A673 (cell line): Measurements from ENCODE around the gene CBX5. TPM values are rescaled to one million over a fixed set of nuclear protein-coding genes. Genes with fewer than 3 reads are reported as not detected.

Experiments used
- BruUV-seq: library from RNA; stranded (reverse); fragments of 400-500 nt; replicated peaks from 2 replicates; lab custom pipeline; 2021; lab: Mats Ljungman, UMichigan
- CTCF ChIA-PET: fragments of 300-600 bp; sonication (Branson Sonifier 250); formaldehyde crosslinking; loops from one replicate; lab custom pipeline; 2022; ENCODE audit warnings: antibody characterized with exemption; lab: Charles Lee
- POLR2A ChIA-PET: fragments of 300-600 bp; sonication (Branson Sonifier 250); formaldehyde crosslinking; loops from one replicate; lab custom pipeline; 2022; ENCODE audit warnings: antibody characterized with exemption; ENCODE audit not compliant: low non-redundant PET; lab: Charles Lee
- DNase-seq: peaks from one replicate; pipeline ENCODE4 v3.0.0-alpha.2; 2015; ENCODE audit warnings: low spot score
- H3K27ac ChIP-seq: fragments of 200-600 bp; sonication (generic); 2 replicates; pipeline ENCODE4 v1.5.1; 2016; ENCODE audit warnings: mixed run types, low read depth, mild to moderate bottlenecking, mixed read lengths, antibody characterized with exemption, low read length; ENCODE audit not compliant: poor library complexity, severe bottlenecking
- H3K27me3 ChIP-seq: fragments of 200-600 bp; sonication (generic); replicated peaks from 2 replicates; pipeline ENCODE4 v1.6.1; 2017; ENCODE audit warnings: mixed run types, low read depth, mild to moderate bottlenecking, mixed read lengths, antibody characterized with exemption, low read length; ENCODE audit not compliant: insufficient read depth, poor library complexity
- H3K36me3 ChIP-seq: fragments of 200-600 bp; sonication (generic); 2 replicates; pipeline ENCODE4 v1.6.1; 2016; ENCODE audit warnings: mixed run types, mild to moderate bottlenecking, mixed read lengths, antibody characterized with exemption, low read length; ENCODE audit not compliant: insufficient read depth, poor library complexity, severe bottlenecking
- H3K4me1 ChIP-seq: fragments of 200-600 bp; sonication (generic); 2 replicates; pipeline ENCODE4 v1.6.1; 2017; ENCODE audit warnings: mixed run types, mild to moderate bottlenecking, mixed read lengths, antibody characterized with exemption, low read length; ENCODE audit not compliant: insufficient read depth, poor library complexity, severe bottlenecking
- H3K4me3 ChIP-seq: fragments of 200-600 bp; sonication (generic); 2 replicates; pipeline ENCODE4 v1.5.1; 2016; ENCODE audit warnings: low read depth, mixed run types, mild to moderate bottlenecking, mixed read lengths, low read length; ENCODE audit not compliant: poor library complexity, severe bottlenecking
- H3K9me3 ChIP-seq: fragments of 200-600 bp; sonication (generic); 2 replicates; pipeline ENCODE4 v1.6.1; 2016; ENCODE audit warnings: mixed run types, low read depth, mild to moderate bottlenecking, mixed read lengths, antibody characterized with exemption, low read length; ENCODE audit not compliant: poor library complexity, severe bottlenecking
- CTCF ChIP-seq: fragments of 300-800, 200-600 bp; sonication (generic); conservative IDR thresholded peaks from 2 replicates; pipeline ENCODE4 v1.5.1; 2017; ENCODE audit warnings: low read depth, mild to moderate bottlenecking, antibody characterized with exemption, low read length, moderate library complexity, mixed read lengths
- EZH2 ChIP-seq: fragments of 200-600 bp; sonication (generic); IDR thresholded peaks from 2 replicates; pipeline ENCODE4 v1.6.1; 2017; ENCODE audit warnings: borderline replicate concordance, low read depth, mild to moderate bottlenecking, mixed read lengths, antibody characterized with exemption, low read length; ENCODE audit not compliant: poor library complexity, severe bottlenecking
- intact Hi-C: fragments of 100-400 bp; cut with micrococcal nuclease; formaldehyde crosslinking; loops from one replicate; pipeline ENCODE4 v1.10.0; 2022; ENCODE audit not compliant: unreplicated experiment
- total RNA-seq: library from RNA; stranded (reverse); gene quantifications from 2 replicates; pipeline ENCODE4 v1.2.3, GENCODE V29; 2021

The CBX5 gene
- total RNA-seq, 1 experiment from 2014 or later: 254 TPM

- Histone ChIP-seq H3K27ac (no peak overlapping the region), H3K4me3 (no peak overlapping the region), H3K36me3 (no peaks in the 10 kb centered on the region), H3K27me3 (no peaks in the 10 kb centered on the region), H3K9me3 (no peaks in the 10 kb centered on the region), H3K4me1 (peaks cover 41% of the 10 kb centered on the region)
- CTCF ChIA-PET: interaction anchor here (1.7 kb wide), 1 partner anchor 187 kb away, joined by 19 read pairs; no protein-coding TSS in a partner anchor
- BruUV-seq: no TSS peak
- intact Hi-C loops: no loop called here
- POLR2A ChIA-PET: interaction anchor here (0.7 kb wide), 1 partner anchor 196 kb away, joined by 3 read pairs; no protein-coding TSS in a partner anchor
- TF ChIP-seq EZH2 (no peak), CTCF (no peak)
- DNase-seq: no peak
Measured at GRCh38 chr12:54193434-54193833, 86.5 kb downstream of the CBX5 start.

- TF ChIP-seq CTCF: peak; percentile 91
- TF ChIP-seq EZH2: no peak
- no TSS peak for BruUV-seq
- Histone ChIP-seq H3K36me3 (no peaks in the 10 kb centered on the region), H3K27me3 (no peaks in the 10 kb centered on the region), H3K27ac (no peak overlapping the region), H3K4me3 (no peak overlapping the region), H3K9me3 (no peaks in the 10 kb centered on the region), H3K4me1 (peaks cover 34% of the 10 kb centered on the region)
- ChIA-PET CTCF (interaction anchor here (0.6 to 2.1 kb wide), 23 partner anchors 10 to 481 kb away, joined by 3 to 30 read pairs (median 5); partner anchors contain the start of genes HOXC10, HOXC4, HOXC5 and HOXC8), POLR2A (interaction anchor here (0.6 to 0.8 kb wide), 4 partner anchors 56 to 208 kb away, joined by 3 to 6 read pairs (median 5); no protein-coding TSS in a partner anchor)
- intact Hi-C loops: loop anchor here (2.0 kb wide), 1 partner anchor 159 kb away; the partner anchor contains the start of gene HOXC5
- peak; percentile 91 for DNase-seq
Measured at GRCh38 chr12:54191550-54192022, 88.3 kb downstream of the CBX5 start.

GRCh38 chr12:54191126-54191525 lies 88.8 kb downstream of the CBX5 start:
- H3K27ac ChIP-seq: no peak overlapping the region

More at GRCh38 chr12:54191126-54191525, 88.8 kb downstream of the CBX5 start:
- Histone ChIP-seq H3K4me1 (peaks cover 29% of the 10 kb centered on the region), H3K4me3 (no peak overlapping the region), H3K9me3 (no peaks in the 10 kb centered on the region), H3K27me3 (no peaks in the 10 kb centered on the region), H3K36me3 (no peaks in the 10 kb centered on the region)
- intact Hi-C loops: loop anchor here (2.0 kb wide), 1 partner anchor 158 kb away; the partner anchor contains the start of gene HOXC5
- TF ChIP-seq CTCF (no peak), EZH2 (no peak)
- ChIA-PET CTCF (interaction anchor here (0.8 to 2.1 kb wide), 7 partner anchors 10 to 206 kb away, joined by 3 to 30 read pairs (median 14); partner anchors contain the start of genes HOXC10 and HOXC5), POLR2A (interaction anchor here (0.8 kb wide), 1 partner anchor 203 kb away, joined by 5 read pairs; no protein-coding TSS in a partner anchor)
- no peak for DNase-seq
- BruUV-seq: no TSS peak
